Activated CD4-positive, alpha-beta T cell treated with anti-CD3 and anti-CD28 coated beads, Interleukin-2, amount 50 U/mL, for 1 hour (primary cell): ENCODE measurements around the gene GRIA4.
"Not testable (repeated sequence)": the region's sequence is repeated elsewhere in the genome, so short reads cannot be mapped to it uniquely, and the experiment has no call there.

Experiments used
- DNase-seq: peaks from one replicate; pipeline ENCODE4 v3.0.0-alpha.2; 2020

Gene GRIA4

GRCh38 chr11:105933695-105934094, 323.8 kb downstream of the GRIA4 start:
- no peak for DNase-seq

GRCh38 chr11:105935791-105936190, 325.9 kb downstream of the GRIA4 start:
- no peak for DNase-seq

GRCh38 chr11:105937331-105937730, 327.5 kb downstream of the GRIA4 start:
- no peak for DNase-seq

GRCh38 chr11:105937738-105938137, 327.9 kb downstream of the GRIA4 start:
- no peak for DNase-seq

GRCh38 chr11:105942921-105943320, 333.0 kb downstream of the GRIA4 start:
- DNase-seq: no peak

- DNase-seq: no peak
These were observed 339.2 kb downstream of the GRIA4 start for GRCh38 chr11:105948918-105949590.

GRCh38 chr11:105953886-105954285, 344.0 kb downstream of the GRIA4 start:
- no peak for DNase-seq

- DNase-seq: no peak
These were observed 350.7 kb downstream of the GRIA4 start for GRCh38 chr11:105960252-105961245.

GRCh38 chr11:105968021-105968697, 358.3 kb downstream of the GRIA4 start:
- DNase-seq: no peak

GRCh38 chr11:105969756-105970155, 359.9 kb downstream of the GRIA4 start:
- no peak for DNase-seq

- DNase-seq: no peak
These were observed 365.3 kb downstream of the GRIA4 start for GRCh38 chr11:105975128-105975527.

- DNase-seq: no peak
These were observed 370.3 kb downstream of the GRIA4 start for GRCh38 chr11:105979997-105980703.

GRCh38 chr11:105986554-105986953, 376.7 kb downstream of the GRIA4 start:
- DNase-seq: no peak

- DNase-seq: no peak
These were observed 378.3 kb downstream of the GRIA4 start for GRCh38 chr11:105988197-105988596.

GRCh38 chr11:105989124-105989523, 379.3 kb downstream of the GRIA4 start:
- no peak for DNase-seq

GRCh38 chr11:105991888-105992287, 382.0 kb downstream of the GRIA4 start:
- no peak for DNase-seq

- no peak for DNase-seq
These were observed 391.6 kb downstream of the GRIA4 start for GRCh38 chr11:106001304-106002012.

GRCh38 chr11:106003094-106003493, 393.2 kb downstream of the GRIA4 start:
- DNase-seq: not testable (repeated sequence)

- DNase-seq: no peak
These were observed 401.6 kb downstream of the GRIA4 start for GRCh38 chr11:106011481-106011880.

- no peak for DNase-seq
These were observed 402.9 kb downstream of the GRIA4 start for GRCh38 chr11:106012744-106013143.

- DNase-seq: no peak
These were observed 404.2 kb downstream of the GRIA4 start for GRCh38 chr11:106014035-106014434.

GRCh38 chr11:106014620-106015019, 404.7 kb downstream of the GRIA4 start:
- DNase-seq: no peak
